Measurements from ENCODE around the gene TTC12. TPM values are rescaled to one million over a fixed set of nuclear protein-coding genes. Genes with fewer than 3 reads are reported as not detected.

The TTC12 gene
- total and polyA plus RNA-seq, 2 donors (not counting 1 experiment from before 2014, with no cell fraction given), result 9.9 to 11.9 TPM

DNA sequence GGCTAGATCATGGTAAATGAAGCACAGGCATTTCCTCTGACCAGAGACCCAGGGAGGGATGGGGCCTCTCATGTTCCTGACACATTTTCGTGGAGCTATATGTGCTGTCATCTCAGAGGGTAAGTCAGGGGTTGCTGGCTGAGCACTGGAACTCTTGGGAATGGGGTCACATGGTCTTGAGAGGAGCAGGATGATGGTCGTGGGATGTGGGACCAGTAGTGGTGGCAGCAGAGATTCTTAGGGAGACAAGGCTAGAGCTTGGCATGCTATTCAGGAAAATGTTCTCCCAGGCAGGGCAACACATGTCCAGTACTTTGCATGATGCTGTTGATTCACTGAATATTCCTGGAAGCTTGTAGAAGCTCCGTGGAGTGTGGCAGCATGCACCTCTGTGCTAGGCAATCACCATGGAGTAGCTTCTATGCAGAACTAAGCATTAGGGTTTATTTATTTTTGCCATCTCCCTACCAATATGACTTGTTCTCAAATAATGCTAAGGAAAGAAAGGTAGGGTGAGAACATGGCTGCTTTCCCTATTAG is 31.4 kb upstream of the TTC12 start:
- no peak for DNase-seq (ENCODE audit: low read depth in 2 of 2)
- Histone ChIP-seq H3K9me3 (ENCODE audit: control insufficient read depth, insufficient read depth, low read depth, low read length) (no peaks in the 10 kb centered on the region), H3K9ac (ENCODE audit: insufficient read depth, low read length) (no peak overlapping the region), H2AFZ (ENCODE audit: low read length) (no peak overlapping the region), H3K27ac (ENCODE audit: insufficient read depth, low read length) (no peak overlapping the region), H3K79me2 (ENCODE audit: control insufficient read depth, insufficient read depth, low read length) (no peaks in the 10 kb centered on the region), H3K4me2 (ENCODE audit: extremely low read depth, insufficient read depth, low read length) (no peak overlapping the region), H3K27me3 (ENCODE audit: control insufficient read depth, insufficient read depth, low read length) (no peaks in the 10 kb centered on the region), H4K20me1 (ENCODE audit: control insufficient read depth, extremely low read depth, insufficient read depth, low read length) (no peaks in the 10 kb centered on the region), H3K4me3 (replicated peaks in 1 of 4; ENCODE audit: control extremely low read depth in 1 of 4, insufficient read depth in 1 of 4, low read depth in 3 of 4, low read length in 4 of 4) (no peak overlapping the region), H3K4me1 (ENCODE audit: control insufficient read depth, extremely low read depth, insufficient read depth, low read length) (no peaks in the 10 kb centered on the region), H3K36me3 (ENCODE audit: control insufficient read depth, insufficient read depth, low read length) (no peaks in the 10 kb centered on the region)
- TF ChIP-seq CTCF (conservative IDR thresholded peaks at IDR 0.05 in 1 of 2, IDR thresholded peaks at IDR 0.05 in 1 of 2; ENCODE audit: low read depth in 1 of 2, low read length in 2 of 2) (no peak), EZH2 (IDR thresholded peaks at IDR 0.05; ENCODE audit: low read length, missing control alignments) (no peak)

DNA sequence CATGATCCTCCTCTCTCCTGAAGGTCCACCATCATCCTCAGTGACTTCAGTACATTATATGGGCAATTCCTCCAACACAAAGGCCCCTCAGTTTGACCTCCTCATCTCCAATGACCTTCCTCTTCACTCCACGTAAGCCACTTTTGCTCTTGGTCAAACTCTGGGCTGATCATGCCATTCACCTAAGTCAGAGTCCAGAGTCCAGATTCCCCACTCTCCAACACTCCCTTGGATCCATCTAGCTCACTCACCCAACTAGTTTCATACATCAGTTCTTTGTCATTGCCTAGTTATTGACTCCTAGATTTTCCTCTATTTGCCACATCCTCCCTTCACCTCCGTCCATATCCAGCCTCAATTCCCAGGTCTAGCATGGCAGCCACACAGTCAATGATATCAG is 30.5 kb upstream of the TTC12 start:
- no peak for DNase-seq (ENCODE audit: low read depth in 2 of 2)
- Histone ChIP-seq H3K4me2 (ENCODE audit: extremely low read depth, insufficient read depth, low read length) (no peak overlapping the region), H3K27ac (ENCODE audit: insufficient read depth, low read length) (no peak overlapping the region), H3K9ac (ENCODE audit: insufficient read depth, low read length) (no peak overlapping the region), H3K4me1 (ENCODE audit: control insufficient read depth, extremely low read depth, insufficient read depth, low read length) (no peaks in the 10 kb centered on the region), H3K27me3 (ENCODE audit: control insufficient read depth, insufficient read depth, low read length) (no peaks in the 10 kb centered on the region), H3K9me3 (ENCODE audit: control insufficient read depth, insufficient read depth, low read depth, low read length) (no peaks in the 10 kb centered on the region), H2AFZ (ENCODE audit: low read length) (no peak overlapping the region), H3K79me2 (ENCODE audit: control insufficient read depth, insufficient read depth, low read length) (no peaks in the 10 kb centered on the region), H3K36me3 (ENCODE audit: control insufficient read depth, insufficient read depth, low read length) (no peaks in the 10 kb centered on the region), H4K20me1 (ENCODE audit: control insufficient read depth, extremely low read depth, insufficient read depth, low read length) (no peaks in the 10 kb centered on the region), H3K4me3 (replicated peaks in 1 of 4; ENCODE audit: control extremely low read depth in 1 of 4, insufficient read depth in 1 of 4, low read depth in 3 of 4, low read length in 4 of 4) (no peak overlapping the region)
- TF ChIP-seq EZH2 (IDR thresholded peaks at IDR 0.05; ENCODE audit: low read length, missing control alignments) (no peak), CTCF (conservative IDR thresholded peaks at IDR 0.05 in 1 of 2, IDR thresholded peaks at IDR 0.05 in 1 of 2; ENCODE audit: low read depth in 1 of 2, low read length in 2 of 2) (no peak)

DNA sequence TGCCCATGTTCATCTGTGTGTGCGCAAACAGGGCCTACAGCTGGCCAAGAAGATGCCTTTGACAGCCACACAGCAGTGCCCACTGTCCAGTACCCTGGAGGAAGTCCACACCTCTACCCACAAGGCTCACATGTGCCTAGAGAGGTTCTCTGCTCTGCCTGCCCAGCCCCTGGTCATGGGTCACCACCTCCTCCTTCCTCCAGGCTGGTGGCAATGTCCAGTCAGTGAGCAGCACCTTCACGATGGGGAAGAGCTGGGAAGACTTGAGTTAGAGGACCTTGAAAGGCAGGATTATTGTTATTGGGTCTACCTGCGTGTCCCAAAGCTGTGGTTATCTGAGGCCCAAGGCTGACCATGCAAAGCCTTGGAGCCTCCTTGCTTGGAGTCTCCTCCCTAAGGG is 28.4 kb upstream of the TTC12 start:
- H3K9ac ChIP-seq (ENCODE audit: insufficient read depth, low read length), result no peak overlapping the region
- no peaks in the 10 kb centered on the region for H3K27me3 ChIP-seq (ENCODE audit: control insufficient read depth, insufficient read depth, low read length)
- no peak overlapping the region for H3K4me3 ChIP-seq (replicated peaks in 1 of 4; ENCODE audit: control extremely low read depth in 1 of 4, insufficient read depth in 1 of 4, low read depth in 3 of 4, low read length in 4 of 4)
- H3K79me2 ChIP-seq (ENCODE audit: control insufficient read depth, insufficient read depth, low read length), result no peaks in the 10 kb centered on the region
- no peak overlapping the region for H3K27ac ChIP-seq (ENCODE audit: insufficient read depth, low read length)
- H3K4me2 ChIP-seq (ENCODE audit: extremely low read depth, insufficient read depth, low read length), result no peak overlapping the region
- H3K9me3 ChIP-seq (ENCODE audit: control insufficient read depth, insufficient read depth, low read depth, low read length), result no peaks in the 10 kb centered on the region
- DNase-seq (ENCODE audit: low read depth in 2 of 2), result no peak
- H3K36me3 ChIP-seq (ENCODE audit: control insufficient read depth, insufficient read depth, low read length), result no peaks in the 10 kb centered on the region
- no peak overlapping the region for H2AFZ ChIP-seq (ENCODE audit: low read length)
- no peaks in the 10 kb centered on the region for H4K20me1 ChIP-seq (ENCODE audit: control insufficient read depth, extremely low read depth, insufficient read depth, low read length)
- H3K4me1 ChIP-seq (ENCODE audit: control insufficient read depth, extremely low read depth, insufficient read depth, low read length), result no peaks in the 10 kb centered on the region
- TF ChIP-seq EZH2 (IDR thresholded peaks at IDR 0.05; ENCODE audit: low read length, missing control alignments) (no peak), CTCF (conservative IDR thresholded peaks at IDR 0.05 in 1 of 2, IDR thresholded peaks at IDR 0.05 in 1 of 2; ENCODE audit: low read depth in 1 of 2, low read length in 2 of 2) (no peak)
